HEK293T (cell line): ENCODE measurements around the gene ULBP2.
"Not testable (repeated sequence)": the region's sequence is repeated elsewhere in the genome, so short reads cannot be mapped to it uniquely, and the experiment has no call there.

Experiments used
- L3MBTL2 ChIP-seq: fragments of 450-650 bp; conservative IDR thresholded peaks from 2 replicates; pipeline ENCODE4 v1.6.1; 2016; ENCODE audit warnings: mild to moderate bottlenecking
- LEF1 ChIP-seq: fragments of 450-650 bp; IDR thresholded peaks from 2 replicates; pipeline ENCODE4 v1.6.1; 2017; ENCODE audit warnings: mild to moderate bottlenecking, borderline replicate concordance
- SP1 ChIP-seq: fragments of 450-650 bp; IDR thresholded peaks from 2 replicates; pipeline ENCODE4 v1.6.1; 2017
- TARDBP ChIP-seq: fragments of 450-650 bp; IDR thresholded peaks from 2 replicates; pipeline ENCODE4 v1.6.1; 2016

GRCh38 chr6:149912680-149913079 is 29.1 kb upstream of the ULBP2 start:
- not testable (repeated sequence) for TF ChIP-seq LEF1, TARDBP, SP1, L3MBTL2
